DND-41 (cell line): Measurements from ENCODE around the gene SRCIN1.

Experiments used
- CTCF ChIP-seq: IDR thresholded peaks from 2 replicates; pipeline ENCODE4 v1.5.1; 2012; ENCODE audit warnings: borderline replicate concordance, low read length, moderate library complexity, mild to moderate bottlenecking; ENCODE audit not compliant: poor library complexity, severe bottlenecking; ENCODE audit errors: extremely low read depth
- EZH2 ChIP-seq: IDR thresholded peaks from 3 replicates; pipeline ENCODE4 v1.6.1; 2012; ENCODE audit warnings: borderline replicate concordance, low read depth, mild to moderate bottlenecking, moderate library complexity, low read length, inconsistent platforms; ENCODE audit not compliant: severe bottlenecking

GRCh38 chr17:38550661-38551060, 55.1 kb downstream of the SRCIN1 start:
- no peak for TF ChIP-seq CTCF
- TF ChIP-seq EZH2: no peak
